ENCODE data around the gene CLBA1.

DNA sequence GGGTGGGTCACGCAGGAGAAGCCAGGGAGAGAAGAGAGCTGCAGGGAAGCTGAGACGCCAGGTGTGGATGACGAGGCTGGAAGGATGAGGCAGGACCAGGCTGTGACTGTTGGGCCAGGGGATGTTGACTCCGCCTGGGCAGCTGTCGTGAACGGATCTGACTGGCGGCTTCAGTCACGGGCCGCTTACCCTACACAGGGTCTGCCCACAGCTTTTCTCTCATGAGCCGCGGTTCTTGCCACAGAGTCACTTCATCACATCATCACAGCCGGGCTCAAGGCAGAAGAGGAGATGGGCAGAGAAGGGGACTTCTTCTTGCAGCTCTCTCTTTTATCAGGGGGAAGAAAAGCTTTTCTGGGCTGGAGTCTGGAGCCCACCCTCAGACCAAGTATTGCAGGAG lies 7.7 kb downstream of the CLBA1 start:
- TF ChIP-seq POLR2AphosphoS5 (IDR thresholded peaks at IDR 0.05; ENCODE audit: low read depth, low read length) (no peak), POLR2A (IDR thresholded peaks at IDR 0.05; ENCODE audit: low read depth, low read length) (no peak)
